GM12873 (cell line): ENCODE measurements around the gene PSME2.

ENCODE experiments used
- CTCF ChIP-seq: IDR thresholded peaks from 2 replicates; pipeline ENCODE4 v1.5.1; 2012; ENCODE audit warnings: low read depth, mild to moderate bottlenecking, moderate library complexity, low read length, control low read depth; ENCODE audit not compliant: insufficient read depth; ENCODE audit errors: missing control alignments

The PSME2 gene

DNA sequence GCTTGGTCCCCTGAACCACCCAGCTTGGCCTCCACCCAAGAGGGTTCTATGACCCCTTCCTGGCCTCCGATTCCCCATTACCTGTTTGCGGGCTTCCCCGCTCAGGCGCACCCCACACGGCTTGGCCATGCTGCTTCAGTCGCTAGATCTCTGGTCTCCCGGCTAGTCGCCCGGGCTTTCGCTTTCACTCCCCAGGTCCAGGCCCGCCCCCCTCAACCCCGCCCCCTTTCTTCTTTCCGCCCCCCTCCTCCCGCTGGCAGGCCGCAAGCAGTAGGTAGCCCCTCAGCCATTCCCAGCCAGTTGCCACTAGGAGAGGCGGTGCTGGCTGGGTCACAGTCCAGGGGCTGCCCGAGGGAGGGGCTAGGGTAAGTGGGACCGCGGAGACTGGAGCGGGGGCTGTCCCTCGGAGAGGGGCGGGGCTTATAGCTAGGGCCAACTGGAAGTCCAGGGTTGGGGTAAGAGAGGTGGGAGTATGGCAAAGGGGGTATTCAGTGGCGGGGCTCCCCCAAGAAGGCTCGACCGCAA, at the start of gene PSME2:
TSS of gene PSME2 (minus strand) at position 158 of the 525 bp plus-strand sequence. CDS start at position 129, 29 bp downstream.
- no peak for TF ChIP-seq CTCF

DNA sequence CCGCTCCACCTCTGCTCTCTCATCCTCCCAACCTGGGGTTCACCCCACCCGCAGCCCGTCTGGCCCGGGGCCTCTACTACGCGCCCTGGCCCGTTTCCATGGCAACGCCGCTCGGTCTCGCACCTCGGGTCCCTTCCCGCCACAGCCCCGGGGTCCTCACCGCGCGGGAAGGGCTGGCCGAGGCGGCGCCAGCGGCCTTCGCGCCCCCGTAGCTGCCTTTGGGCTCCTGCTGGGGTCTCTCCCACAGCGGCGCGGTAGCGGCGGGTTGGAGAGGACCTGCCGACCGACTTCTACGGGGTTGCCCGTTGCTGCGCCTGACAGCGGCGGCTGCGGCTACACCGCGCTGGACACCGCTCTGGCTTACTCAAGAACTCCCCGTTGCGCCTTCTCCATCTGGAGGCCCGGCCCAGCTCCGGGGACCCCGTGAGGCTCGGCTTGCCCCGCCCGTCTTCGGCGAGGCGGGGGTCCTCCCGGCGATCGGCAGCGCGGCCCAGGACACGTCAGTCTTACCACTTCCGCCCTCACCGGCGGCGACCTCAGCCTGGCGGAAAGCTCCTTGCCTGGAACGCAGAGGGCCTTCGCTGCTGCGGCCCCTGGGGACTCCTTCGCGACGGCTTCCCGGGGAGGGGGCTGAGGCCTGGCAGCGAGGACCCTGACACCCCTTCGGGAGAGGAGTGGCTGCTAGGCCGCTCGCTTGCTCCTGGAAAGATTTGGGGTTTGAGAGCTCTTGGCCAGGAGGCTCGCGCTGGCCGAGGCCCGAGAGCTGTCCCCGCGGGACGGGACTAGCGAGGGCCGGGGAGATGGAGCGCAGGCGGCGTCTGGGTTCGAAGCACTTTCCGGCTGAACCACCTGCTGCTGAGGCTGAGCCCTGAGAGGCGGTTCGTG, 49.0 kb upstream of the PSME2 start, which contains the start of gene TM9SF1:
TSS of gene TM9SF1 (minus strand) at position 256 of the 885 bp plus-strand sequence. CDS start 422 bp downstream, outside the sequence.
- TF ChIP-seq CTCF, result no peak

DNA sequence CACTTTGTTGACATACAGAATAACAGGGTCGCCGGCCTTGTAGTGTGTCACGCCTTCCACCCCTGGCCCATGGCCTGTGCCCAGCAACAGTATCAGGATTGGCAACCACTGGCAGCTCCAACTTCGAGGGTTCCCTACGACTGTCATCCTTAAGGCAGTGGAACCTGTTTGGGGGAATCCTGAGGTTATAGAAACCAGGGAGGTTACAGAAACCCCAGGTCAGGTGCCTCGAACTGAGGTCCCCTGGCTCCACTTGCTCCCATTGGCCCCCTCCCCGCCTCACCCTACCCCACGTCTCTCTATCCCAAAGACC, 48.4 kb upstream of the PSME2 start:
- no peak for TF ChIP-seq CTCF

- no peak for TF ChIP-seq CTCF
Measured at GRCh38 chr14:24194186-24194872, 47.9 kb upstream of the PSME2 start.

GRCh38 chr14:24192933-24193332, 46.5 kb upstream of the PSME2 start:
- no peak for TF ChIP-seq CTCF

GRCh38 chr14:24190416-24190815, 44.0 kb upstream of the PSME2 start:
- TF ChIP-seq CTCF, result no peak

DNA sequence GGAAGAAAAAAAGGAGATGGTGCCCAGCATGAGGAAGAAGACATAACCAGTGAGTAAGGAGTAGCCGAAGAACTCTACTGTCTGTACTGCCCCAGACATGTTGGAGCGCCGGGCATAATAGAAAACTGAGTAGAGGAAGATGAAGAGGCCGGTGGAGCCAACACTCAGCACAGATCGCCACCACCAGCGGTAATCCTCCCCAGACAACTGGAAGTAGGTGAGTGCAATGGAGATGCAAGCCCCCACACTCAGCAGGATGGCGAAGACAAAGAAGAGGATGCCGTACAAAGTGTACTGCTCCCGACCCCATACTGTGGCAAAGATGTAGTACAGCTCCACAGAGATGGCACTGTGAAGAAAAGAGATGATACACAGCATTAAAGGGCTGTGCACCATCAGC, 43.0 kb upstream of the PSME2 start:
- TF ChIP-seq CTCF, result no peak
